GM19372 (cell line): ENCODE measurements around the gene ZAP70.
"Not testable (repeated sequence)": the region's sequence is repeated elsewhere in the genome, so short reads cannot be mapped to it uniquely, and the experiment has no call there.

Source experiments
- ATAC-seq: cut with Tn5 transposase; IDR thresholded peaks from one replicate; pipeline ENCODE4 v1.9.1; 2021; ENCODE audit warnings: mild to moderate bottlenecking, low read depth, moderate library complexity; ENCODE audit not compliant: unreplicated experiment

ZAP70 gene

GRCh38 chr2:97713296-97714083 lies at the start of gene ZAP70:
ZAP70 (plus strand) TSS chr2:97713576; CDS start chr2:97724037, 10,461 bp downstream.
- no peak for ATAC-seq

- ATAC-seq, result no peak
Measured at GRCh38 chr2:97663626-97663961, 49.8 kb upstream of the ZAP70 start.

- ATAC-seq, result peak; percentile 87
Measured at GRCh38 chr2:97663962-97664635, 49.3 kb upstream of the ZAP70 start, which contains the start of gene ACTR1B. ACTR1B (minus strand) TSS chr2:97664044; CDS start chr2:97663890, 154 bp downstream.

- ATAC-seq, result no peak
Measured at GRCh38 chr2:97664636-97664970, 48.8 kb upstream of the ZAP70 start.

GRCh38 chr2:97669448-97669847 lies 43.9 kb upstream of the ZAP70 start, which contains the start of gene C2orf92:
C2orf92 (plus strand) TSS chr2:97669713; CDS start chr2:97669789, 76 bp downstream.
- no peak for ATAC-seq

GRCh38 chr2:97670471-97670870 lies 42.9 kb upstream of the ZAP70 start:
- ATAC-seq, result no peak

GRCh38 chr2:97671526-97671925 lies 41.9 kb upstream of the ZAP70 start:
- ATAC-seq, result no peak

- not testable (repeated sequence) for ATAC-seq
Measured at GRCh38 chr2:97672606-97673140, 40.7 kb upstream of the ZAP70 start.

- no peak for ATAC-seq
Measured at GRCh38 chr2:97673182-97673914, 40.0 kb upstream of the ZAP70 start.

GRCh38 chr2:97673915-97674283 lies 39.5 kb upstream of the ZAP70 start:
- no peak for ATAC-seq

- no peak for ATAC-seq
Measured at GRCh38 chr2:97675430-97676113, 37.8 kb upstream of the ZAP70 start.

GRCh38 chr2:97676620-97677019 lies 36.8 kb upstream of the ZAP70 start:
- no peak for ATAC-seq

GRCh38 chr2:97677480-97677879 lies 35.9 kb upstream of the ZAP70 start:
- ATAC-seq, result no peak

GRCh38 chr2:97678298-97678697 lies 35.1 kb upstream of the ZAP70 start:
- ATAC-seq, result no peak

GRCh38 chr2:97687235-97687634 lies 26.1 kb upstream of the ZAP70 start:
- not testable (repeated sequence) for ATAC-seq

GRCh38 chr2:97688062-97688827 lies 25.1 kb upstream of the ZAP70 start:
- no peak for ATAC-seq

- ATAC-seq, result no peak
Measured at GRCh38 chr2:97691166-97691565, 22.2 kb upstream of the ZAP70 start.

GRCh38 chr2:97693476-97693875 lies 19.9 kb upstream of the ZAP70 start:
- no peak for ATAC-seq

GRCh38 chr2:97695744-97696143 lies 17.6 kb upstream of the ZAP70 start:
- no peak for ATAC-seq
